Measurements from ENCODE around the gene ZCCHC9. TPM values are rescaled to one million over a fixed set of nuclear protein-coding genes. Genes with fewer than 3 reads are reported as not detected.

Gene ZCCHC9
- polyA plus RNA-seq, 1 donor from 2014 or later, result 31.8 TPM

DNA sequence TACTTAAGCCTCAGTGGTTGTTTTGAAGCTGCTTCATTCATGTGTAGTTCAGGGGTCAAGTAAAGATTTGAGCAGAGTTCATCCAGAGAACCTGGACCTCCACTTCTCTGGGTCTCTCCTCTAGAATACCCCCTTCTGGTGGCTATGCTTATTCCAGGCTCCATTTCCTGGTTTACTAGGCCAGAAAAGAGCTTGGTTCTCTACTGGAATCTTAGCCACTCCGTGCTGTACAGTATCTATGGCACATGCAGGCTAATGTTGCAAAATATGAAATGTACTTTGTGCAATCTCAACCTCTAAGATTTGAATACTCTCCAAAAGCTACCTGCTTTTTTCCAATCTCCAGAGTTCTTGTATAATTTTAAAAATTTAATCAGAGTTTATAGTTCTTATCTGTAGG, 17.4 kb upstream of the ZCCHC9 start:
- H3K27ac ChIP-seq (ENCODE audit: low read length), result no peak overlapping the region
- no peak for TF ChIP-seq EP300 (conservative IDR thresholded peaks at IDR 0.05; ENCODE audit: poor library complexity, severe bottlenecking)
- no peak for TF ChIP-seq TAF1 (IDR thresholded peaks at IDR 0.05; ENCODE audit: low read depth)
- TF ChIP-seq, protein P1, sequence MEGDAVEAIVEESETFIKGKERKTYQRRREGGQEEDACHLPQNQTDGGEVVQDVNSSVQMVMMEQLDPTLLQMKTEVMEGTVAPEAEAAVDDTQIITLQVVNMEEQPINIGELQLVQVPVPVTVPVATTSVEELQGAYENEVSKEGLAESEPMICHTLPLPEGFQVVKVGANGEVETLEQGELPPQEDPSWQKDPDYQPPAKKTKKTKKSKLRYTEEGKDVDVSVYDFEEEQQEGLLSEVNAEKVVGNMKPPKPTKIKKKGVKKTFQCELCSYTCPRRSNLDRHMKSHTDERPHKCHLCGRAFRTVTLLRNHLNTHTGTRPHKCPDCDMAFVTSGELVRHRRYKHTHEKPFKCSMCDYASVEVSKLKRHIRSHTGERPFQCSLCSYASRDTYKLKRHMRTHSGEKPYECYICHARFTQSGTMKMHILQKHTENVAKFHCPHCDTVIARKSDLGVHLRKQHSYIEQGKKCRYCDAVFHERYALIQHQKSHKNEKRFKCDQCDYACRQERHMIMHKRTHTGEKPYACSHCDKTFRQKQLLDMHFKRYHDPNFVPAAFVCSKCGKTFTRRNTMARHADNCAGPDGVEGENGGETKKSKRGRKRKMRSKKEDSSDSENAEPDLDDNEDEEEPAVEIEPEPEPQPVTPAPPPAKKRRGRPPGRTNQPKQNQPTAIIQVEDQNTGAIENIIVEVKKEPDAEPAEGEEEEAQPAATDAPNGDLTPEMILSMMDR (IDR thresholded peaks at IDR 0.05; ENCODE audit: poor library complexity, severe bottlenecking), result no peak
- TF ChIP-seq POLR2AphosphoS5 (IDR thresholded peaks at IDR 0.05), result no peak
- TF ChIP-seq RAD21 (conservative IDR thresholded peaks at IDR 0.05), result no peak
- TF ChIP-seq, protein P2, sequence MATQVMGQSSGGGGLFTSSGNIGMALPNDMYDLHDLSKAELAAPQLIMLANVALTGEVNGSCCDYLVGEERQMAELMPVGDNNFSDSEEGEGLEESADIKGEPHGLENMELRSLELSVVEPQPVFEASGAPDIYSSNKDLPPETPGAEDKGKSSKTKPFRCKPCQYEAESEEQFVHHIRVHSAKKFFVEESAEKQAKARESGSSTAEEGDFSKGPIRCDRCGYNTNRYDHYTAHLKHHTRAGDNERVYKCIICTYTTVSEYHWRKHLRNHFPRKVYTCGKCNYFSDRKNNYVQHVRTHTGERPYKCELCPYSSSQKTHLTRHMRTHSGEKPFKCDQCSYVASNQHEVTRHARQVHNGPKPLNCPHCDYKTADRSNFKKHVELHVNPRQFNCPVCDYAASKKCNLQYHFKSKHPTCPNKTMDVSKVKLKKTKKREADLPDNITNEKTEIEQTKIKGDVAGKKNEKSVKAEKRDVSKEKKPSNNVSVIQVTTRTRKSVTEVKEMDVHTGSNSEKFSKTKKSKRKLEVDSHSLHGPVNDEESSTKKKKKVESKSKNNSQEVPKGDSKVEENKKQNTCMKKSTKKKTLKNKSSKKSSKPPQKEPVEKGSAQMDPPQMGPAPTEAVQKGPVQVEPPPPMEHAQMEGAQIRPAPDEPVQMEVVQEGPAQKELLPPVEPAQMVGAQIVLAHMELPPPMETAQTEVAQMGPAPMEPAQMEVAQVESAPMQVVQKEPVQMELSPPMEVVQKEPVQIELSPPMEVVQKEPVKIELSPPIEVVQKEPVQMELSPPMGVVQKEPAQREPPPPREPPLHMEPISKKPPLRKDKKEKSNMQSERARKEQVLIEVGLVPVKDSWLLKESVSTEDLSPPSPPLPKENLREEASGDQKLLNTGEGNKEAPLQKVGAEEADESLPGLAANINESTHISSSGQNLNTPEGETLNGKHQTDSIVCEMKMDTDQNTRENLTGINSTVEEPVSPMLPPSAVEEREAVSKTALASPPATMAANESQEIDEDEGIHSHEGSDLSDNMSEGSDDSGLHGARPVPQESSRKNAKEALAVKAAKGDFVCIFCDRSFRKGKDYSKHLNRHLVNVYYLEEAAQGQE (IDR thresholded peaks at IDR 0.05; ENCODE audit: borderline replicate concordance), result no peak
- TF ChIP-seq SMC3 (conservative IDR thresholded peaks at IDR 0.05; ENCODE audit: poor library complexity), result no peak
- TF ChIP-seq EZH2 (IDR thresholded peaks at IDR 0.05; ENCODE audit: borderline replicate concordance, insufficient read depth, low read length, poor library complexity, severe bottlenecking), result no peak
- TF ChIP-seq MXI1 (conservative IDR thresholded peaks at IDR 0.05; ENCODE audit: poor library complexity, severe bottlenecking), result no peak
- H2AFZ ChIP-seq (ENCODE audit: low read depth, low read length), result no peak overlapping the region
- H3K9ac ChIP-seq (ENCODE audit: low read length), result no peak overlapping the region
- no peak overlapping the region for H3K4me2 ChIP-seq (ENCODE audit: low read length)
- peaks cover under 1% of the 10 kb centered on the region for H3K79me2 ChIP-seq (replicated peaks; ENCODE audit: insufficient read depth, low read length)
- no peaks in the 10 kb centered on the region for H4K20me1 ChIP-seq (ENCODE audit: insufficient read depth)
- no peaks in the 10 kb centered on the region for H3K36me3 ChIP-seq (ENCODE audit: insufficient read depth, low read length)
- H3K9me3 ChIP-seq (ENCODE audit: low read length), result no peaks in the 10 kb centered on the region
- H3F3A ChIP-seq (ENCODE audit: insufficient read depth, low read length, poor library complexity, severe bottlenecking), result no peaks in the 10 kb centered on the region
- no peaks in the 10 kb centered on the region for H3K9me2 ChIP-seq (ENCODE audit: insufficient read depth, low read length)
- H3K27me3 ChIP-seq (ENCODE audit: insufficient read depth, low read depth, low read length), result no peaks in the 10 kb centered on the region
- no peak overlapping the region for H3K4me3 ChIP-seq (ENCODE audit: low read length)

DNA sequence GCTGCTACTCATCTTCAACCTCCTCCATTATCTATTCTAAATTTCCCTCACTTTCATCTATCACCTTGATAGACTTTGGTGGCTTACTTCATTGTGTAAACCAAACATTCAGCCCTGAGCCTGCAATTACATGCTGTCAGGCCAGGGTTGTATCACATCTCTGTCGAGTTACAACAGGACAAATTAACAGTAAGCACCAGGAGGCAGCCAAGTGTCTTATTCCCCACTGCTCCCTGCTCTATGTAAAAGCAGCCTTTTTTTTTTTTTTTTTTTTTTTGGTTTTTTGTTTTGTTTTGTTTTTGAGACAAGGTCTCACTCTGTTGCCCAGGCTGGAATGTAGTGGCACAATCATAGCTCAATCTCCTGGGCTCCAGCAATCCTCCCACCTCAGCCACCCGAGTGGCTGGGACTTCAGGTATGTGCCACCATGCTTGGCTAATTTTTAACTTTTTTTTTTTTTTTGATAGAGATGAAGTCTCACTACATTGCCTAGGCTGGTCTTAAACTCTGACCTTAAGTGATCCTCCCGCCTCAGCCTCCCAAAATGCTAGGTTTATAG, 15.2 kb upstream of the ZCCHC9 start:
- H3K9me3 ChIP-seq (ENCODE audit: low read length), result no peaks in the 10 kb centered on the region
- H3K36me3 ChIP-seq (ENCODE audit: insufficient read depth, low read length), result no peaks in the 10 kb centered on the region
- H3F3A ChIP-seq (ENCODE audit: insufficient read depth, low read length, poor library complexity, severe bottlenecking), result no peaks in the 10 kb centered on the region
- no peak overlapping the region for H3K27ac ChIP-seq (ENCODE audit: low read length)
- no peaks in the 10 kb centered on the region for H3K9me2 ChIP-seq (ENCODE audit: insufficient read depth, low read length)
- H3K9ac ChIP-seq (ENCODE audit: low read length), result no peak overlapping the region
- H3K4me2 ChIP-seq (ENCODE audit: low read length), result no peak overlapping the region
- TF ChIP-seq RAD21 (conservative IDR thresholded peaks at IDR 0.05) (no peak), SMC3 (conservative IDR thresholded peaks at IDR 0.05; ENCODE audit: poor library complexity) (no peak), TAF1 (IDR thresholded peaks at IDR 0.05; ENCODE audit: low read depth) (no peak), EZH2 (IDR thresholded peaks at IDR 0.05; ENCODE audit: borderline replicate concordance, insufficient read depth, low read length, poor library complexity, severe bottlenecking) (no peak), POLR2AphosphoS5 (IDR thresholded peaks at IDR 0.05) (no peak), MXI1 (conservative IDR thresholded peaks at IDR 0.05; ENCODE audit: poor library complexity, severe bottlenecking) (no peak), EP300 (conservative IDR thresholded peaks at IDR 0.05; ENCODE audit: poor library complexity, severe bottlenecking) (no peak)
- TF ChIP-seq, protein P2 (IDR thresholded peaks at IDR 0.05; ENCODE audit: borderline replicate concordance), result no peak
- TF ChIP-seq, protein P1 (IDR thresholded peaks at IDR 0.05; ENCODE audit: poor library complexity, severe bottlenecking), result no peak
- peaks cover 3% of the 10 kb centered on the region for H3K79me2 ChIP-seq (replicated peaks; ENCODE audit: insufficient read depth, low read length)
- no peak overlapping the region for H3K4me3 ChIP-seq (ENCODE audit: low read length)
- no peak overlapping the region for H2AFZ ChIP-seq (ENCODE audit: low read depth, low read length)
- H3K27me3 ChIP-seq (ENCODE audit: insufficient read depth, low read depth, low read length), result no peaks in the 10 kb centered on the region
- H4K20me1 ChIP-seq (ENCODE audit: insufficient read depth), result no peaks in the 10 kb centered on the region

Measured in neural cell (in vitro differentiated cells).